Measurements from ENCODE around the gene ORM1. TPM values are rescaled to one million over a fixed set of nuclear protein-coding genes. Genes with fewer than 3 reads are reported as not detected.

ORM1 gene
- total RNA-seq, 1 experiment from 2014 or later: 4.4 TPM

GRCh38 chr9:114284316-114285060 is 38.4 kb upstream of the ORM1 start:
- no peaks in the 10 kb centered on the region for H3K23me2 ChIP-seq (ENCODE audit: insufficient read length, low read depth, low read length, poor library complexity, severe bottlenecking)
- TF ChIP-seq CTCF (conservative IDR thresholded peaks at IDR 0.05): no peak
- no peaks in the 10 kb centered on the region for H3K79me1 ChIP-seq (ENCODE audit: insufficient read depth, low read depth, low read length, poor library complexity, severe bottlenecking)
- H4K91ac ChIP-seq (ENCODE audit: insufficient read length, low read depth, low read length): no peak overlapping the region
- DNase-seq: peak; percentile 14
- H3K18ac ChIP-seq (ENCODE audit: insufficient read length, low read depth, low read length): no peak overlapping the region
- no peak overlapping the region for H4K8ac ChIP-seq (replicated peaks; ENCODE audit: insufficient read length, low read depth, low read length)
- H2AFZ ChIP-seq (ENCODE audit: low read length): no peak overlapping the region
- H3K27ac Mint-ChIP-seq: peak overlapping the region in 1 of 3 experiments; percentile 65; a peak in 1 of 7 replicates
- H3K9ac ChIP-seq (ENCODE audit: extremely low read depth, insufficient read length, low read length): no peak overlapping the region
- no peak overlapping the region for H3T11ph ChIP-seq (ENCODE audit: low read length)
- peaks cover 0 to 4% (median 2%) of the 10 kb centered on the region in 3 experiments; a peak in 1 of 7 replicates for H3K36me3 Mint-ChIP-seq (ENCODE audit: insufficient read depth in 1 of 3, low read depth in 3 of 3)
- H3K4me1 Mint-ChIP-seq: peaks cover 13 to 27% of the 10 kb centered on the region in 2 experiments
- no peak overlapping the region; the same call in 1 of the 2 replicates for H3K14ac ChIP-seq (ENCODE audit: insufficient read depth, low read length)
- no peak overlapping the region for H3K23ac ChIP-seq (ENCODE audit: insufficient read length, low read depth, low read length)
- H3K27me3 Mint-ChIP-seq (ENCODE audit: low read depth): no peaks in the 10 kb centered on the region; the same call in 1 of the 2 replicates
- no peaks in the 10 kb centered on the region for H3K27me3 ChIP-seq (ENCODE audit: insufficient read depth, low read length)
- H3K4me3 Mint-ChIP-seq: no peak overlapping the region
- no CpG with 5 or more reads among the region's 11 CpGs for WGBS (ENCODE audit: extremely low coverage, insufficient read length, low lambda C conversion rate)
- H2AK5ac ChIP-seq (ENCODE audit: insufficient read length, low read length): no peak overlapping the region
- H2BK20ac ChIP-seq (ENCODE audit: low read depth, low read length, poor library complexity, severe bottlenecking): no peak overlapping the region
- no peak overlapping the region for H3K56ac ChIP-seq (ENCODE audit: insufficient read length, low read depth, low read length)
- H2BK12ac ChIP-seq (ENCODE audit: insufficient read length, low read depth, low read length): no peak overlapping the region
- H3K9me3 ChIP-seq (ENCODE audit: control insufficient read depth, low read depth, low read length): no peaks in the 10 kb centered on the region
- no peaks in the 10 kb centered on the region; a peak in 1 of 5 replicates for H3K9me3 Mint-ChIP-seq
- no peak overlapping the region for H2BK15ac ChIP-seq (ENCODE audit: low read depth, low read length)
- H3K79me2 ChIP-seq (ENCODE audit: insufficient read depth, low read length): no peaks in the 10 kb centered on the region
- H4K5ac ChIP-seq (ENCODE audit: insufficient read length, low read depth, low read length): no peak overlapping the region
- no peak overlapping the region for H3K4ac ChIP-seq (ENCODE audit: low read depth, low read length)
- no peak overlapping the region for H2BK120ac ChIP-seq (ENCODE audit: low read depth, low read length, poor library complexity, severe bottlenecking)
- H2BK5ac ChIP-seq (ENCODE audit: insufficient read length, low read length): no peak overlapping the region
- no peak overlapping the region for H3K27ac ChIP-seq (ENCODE audit: insufficient read length, low read depth, low read length)
- H3K4me1 ChIP-seq (ENCODE audit: insufficient read depth, low read length): 0 out of 2 replicates have a peak, but pooled peaks cover 3% of the 10 kb centered on the region
- H4K20me1 ChIP-seq (ENCODE audit: control insufficient read depth, insufficient read depth, insufficient read length): no peaks in the 10 kb centered on the region
- H3K4me2 ChIP-seq (ENCODE audit: insufficient read depth, insufficient read length, low read length): no peak overlapping the region
